Suprapubic skin (tissue), 4 donors: ENCODE data around the gene CMYA5. TPM values are rescaled to one million over a fixed set of nuclear protein-coding genes. Genes with fewer than 3 reads are reported as not detected.

Experiments used
- DNase-seq, 2 donors: peaks; one replicate each; pipeline ENCODE4 v3.0.0-alpha.2; 2019; ENCODE audit warnings: low spot score in 2 of 2
- H3K27ac ChIP-seq: fragments of 200-600 bp; sonication (generic); one replicate; pipeline ENCODE4 v1.5.1; 2019
- H3K27me3 ChIP-seq: fragments of 200-600 bp; sonication (generic); one replicate; pipeline ENCODE4 v1.5.1; 2019
- H3K36me3 ChIP-seq: fragments of 200-600 bp; sonication (generic); one replicate; pipeline ENCODE4 v1.5.1; 2019
- H3K4me1 ChIP-seq: fragments of 200-600 bp; sonication (generic); one replicate; pipeline ENCODE4 v1.5.1; 2019
- H3K4me3 ChIP-seq: fragments of 200-600 bp; sonication (generic); one replicate; pipeline ENCODE4 v1.5.1; 2019; ENCODE audit warnings: mild to moderate bottlenecking
- H3K9me3 ChIP-seq: fragments of 200-600 bp; sonication (generic); one replicate; pipeline ENCODE4 v1.5.1; 2019
- EP300 ChIP-seq: sonication (generic); formaldehyde crosslinking; IDR thresholded peaks from one replicate; pipeline ENCODE4 v1.6.1; 2017; ENCODE audit warnings: antibody characterized with exemption
- POLR2A ChIP-seq, 2 donors: fragments of 450-650 bp; IDR thresholded peaks; one replicate each; pipeline ENCODE4 v1.6.1; 2017; ENCODE audit warnings: antibody characterized with exemption in 2 of 2, mild to moderate bottlenecking in 2 of 2, moderate library complexity in 2 of 2
- POLR2AphosphoS5 ChIP-seq, 3 donors: sonication (generic); formaldehyde crosslinking; IDR thresholded peaks; one replicate each; pipeline ENCODE4 v1.6.1; 2017; ENCODE audit warnings: antibody characterized with exemption in 3 of 3
- WGBS: methylation state at CpG from one replicate; pipeline ENCODE4 v1.1.5; 2018; 5-methylcytosine and 5-hydroxymethylcytosine counted together
- total RNA-seq, 4 donors: library from RNA; depleted of rRNA; stranded (reverse); fragments of >200 nt; gene quantifications; one replicate each; pipeline ENCODE4 v1.1.0, GENCODE V29; 2016
- TF ChIP-seq, protein P1 (sequence below), 2 donors: fragments of 200-600 bp in 1 of 2; fragments of 450-650 bp in 1 of 2; sonication (generic) in 1 of 2; IDR thresholded peaks; one replicate each; pipeline ENCODE4 v1.5.1; 2016 to 2019; ENCODE audit warnings: antibody characterized with exemption in 2 of 2, mild to moderate bottlenecking in 1 of 2, moderate library complexity in 1 of 2

CMYA5 gene
- total RNA-seq, 4 donors from 2014 or later, result 8.1 to 24.9 (median 10.4) TPM

GRCh38 chr5:79827159-79827629 is 137.6 kb downstream of the CMYA5 start:
- Histone ChIP-seq H3K27ac (no peak overlapping the region), H3K27me3 (no peaks in the 10 kb centered on the region), H3K9me3 (no peaks in the 10 kb centered on the region), H3K4me1 (peaks cover 5% of the 10 kb centered on the region), H3K36me3 (no peaks in the 10 kb centered on the region), H3K4me3 (no peak overlapping the region)
- no peak for DNase-seq
- TF ChIP-seq, protein P1, sequence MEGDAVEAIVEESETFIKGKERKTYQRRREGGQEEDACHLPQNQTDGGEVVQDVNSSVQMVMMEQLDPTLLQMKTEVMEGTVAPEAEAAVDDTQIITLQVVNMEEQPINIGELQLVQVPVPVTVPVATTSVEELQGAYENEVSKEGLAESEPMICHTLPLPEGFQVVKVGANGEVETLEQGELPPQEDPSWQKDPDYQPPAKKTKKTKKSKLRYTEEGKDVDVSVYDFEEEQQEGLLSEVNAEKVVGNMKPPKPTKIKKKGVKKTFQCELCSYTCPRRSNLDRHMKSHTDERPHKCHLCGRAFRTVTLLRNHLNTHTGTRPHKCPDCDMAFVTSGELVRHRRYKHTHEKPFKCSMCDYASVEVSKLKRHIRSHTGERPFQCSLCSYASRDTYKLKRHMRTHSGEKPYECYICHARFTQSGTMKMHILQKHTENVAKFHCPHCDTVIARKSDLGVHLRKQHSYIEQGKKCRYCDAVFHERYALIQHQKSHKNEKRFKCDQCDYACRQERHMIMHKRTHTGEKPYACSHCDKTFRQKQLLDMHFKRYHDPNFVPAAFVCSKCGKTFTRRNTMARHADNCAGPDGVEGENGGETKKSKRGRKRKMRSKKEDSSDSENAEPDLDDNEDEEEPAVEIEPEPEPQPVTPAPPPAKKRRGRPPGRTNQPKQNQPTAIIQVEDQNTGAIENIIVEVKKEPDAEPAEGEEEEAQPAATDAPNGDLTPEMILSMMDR (IDR thresholded peaks at IDR 0.05), result no peak
- TF ChIP-seq POLR2AphosphoS5 (IDR thresholded peaks at IDR 0.05) (no peak), EP300 (no peak), POLR2A (IDR thresholded peaks at IDR 0.05) (no peak)
- 89% methylated on average over 2 of the region's 2 CpGs for WGBS

DNA sequence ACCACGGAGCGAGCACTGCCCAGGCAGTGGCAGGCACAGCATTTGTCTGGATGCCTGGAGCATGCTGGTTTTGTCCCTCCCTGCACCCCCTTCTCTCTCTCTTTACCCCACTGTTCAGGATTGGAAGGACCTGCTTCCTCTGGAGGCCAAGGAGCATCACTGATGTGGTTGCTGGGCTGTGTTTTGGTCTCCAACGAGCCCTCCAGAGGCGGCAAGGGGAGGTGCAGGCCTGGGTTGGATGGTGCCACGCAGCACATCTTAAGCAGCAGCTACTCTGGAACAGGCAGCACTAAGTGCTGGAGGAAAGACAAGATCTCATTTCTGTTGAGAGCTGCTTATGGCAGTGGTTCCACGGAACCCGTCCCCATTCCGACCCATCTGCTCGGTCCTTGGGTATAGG is 139.6 kb downstream of the CMYA5 start:
- DNase-seq, result no peak
- no peaks in the 10 kb centered on the region for H3K27me3 ChIP-seq
- H3K9me3 ChIP-seq, result no peaks in the 10 kb centered on the region
- peaks cover 5% of the 10 kb centered on the region for H3K4me1 ChIP-seq
- TF ChIP-seq EP300 (no peak), POLR2AphosphoS5 (IDR thresholded peaks at IDR 0.05) (no peak), POLR2A (IDR thresholded peaks at IDR 0.05) (no peak)
- TF ChIP-seq, protein P1 (IDR thresholded peaks at IDR 0.05), result no peak
- H3K36me3 ChIP-seq, result no peaks in the 10 kb centered on the region
- no peak overlapping the region for H3K27ac ChIP-seq
- no peak overlapping the region for H3K4me3 ChIP-seq
- WGBS, result 83% methylated on average over 5 of the region's 9 CpGs

DNA sequence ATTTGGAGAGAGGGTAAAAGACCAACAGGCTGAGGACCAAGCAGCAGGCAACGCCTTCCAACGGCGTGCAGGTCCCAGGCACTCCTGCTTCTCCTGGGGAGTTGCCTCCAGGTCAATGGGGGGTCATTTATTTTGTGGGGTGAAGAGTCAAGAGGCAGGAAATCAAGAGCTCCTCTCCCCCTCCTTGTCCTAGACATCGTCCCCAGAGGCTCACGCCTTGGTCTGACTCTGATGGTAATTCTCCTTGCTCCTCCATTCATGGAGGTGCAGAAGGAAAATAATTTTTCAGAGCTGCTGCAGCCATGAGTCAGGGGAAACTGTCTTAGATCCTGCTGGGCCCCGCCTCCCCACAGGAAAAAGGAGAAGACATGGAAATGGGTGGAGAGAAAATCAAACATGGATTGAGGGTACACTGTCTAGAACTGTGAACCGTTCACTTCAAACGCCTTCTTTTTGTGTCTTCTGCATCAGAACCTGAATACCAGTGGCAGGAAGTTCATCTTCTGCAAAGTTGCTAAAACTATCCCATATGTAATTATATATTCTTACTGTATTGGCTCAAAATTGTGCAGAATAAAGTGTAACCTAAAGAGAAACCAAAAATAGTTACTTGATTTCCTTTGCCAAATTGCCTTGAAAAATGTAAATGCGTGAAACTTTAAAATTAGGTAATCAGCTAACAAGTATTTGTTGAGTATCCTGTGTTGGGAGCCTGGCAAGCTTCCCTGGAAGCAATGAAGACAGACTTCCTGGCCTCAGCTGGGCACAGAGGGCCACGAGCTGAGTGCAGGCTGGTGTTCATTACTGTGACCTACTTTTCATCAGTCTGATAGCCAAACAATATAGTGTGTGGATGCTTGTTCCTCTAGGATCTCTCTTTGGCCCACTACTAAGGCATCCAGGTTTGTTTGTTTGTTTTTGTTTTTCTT is 142.0 kb downstream of the CMYA5 start:
- peaks cover 5% of the 10 kb centered on the region for H3K4me1 ChIP-seq
- H3K36me3 ChIP-seq, result no peaks in the 10 kb centered on the region
- no peaks in the 10 kb centered on the region for H3K27me3 ChIP-seq
- 60% methylated on average over 10 of the region's 10 CpGs for WGBS
- DNase-seq, result no peak
- H3K27ac ChIP-seq, result no peak overlapping the region
- no peaks in the 10 kb centered on the region for H3K9me3 ChIP-seq
- no peak overlapping the region for H3K4me3 ChIP-seq
- TF ChIP-seq EP300 (no peak), POLR2AphosphoS5 (IDR thresholded peaks at IDR 0.05) (no peak), POLR2A (IDR thresholded peaks at IDR 0.05) (no peak)
- TF ChIP-seq, protein P1 (IDR thresholded peaks at IDR 0.05), result no peak

- Histone ChIP-seq H3K27me3 (no peaks in the 10 kb centered on the region), H3K4me1 (peaks cover 5% of the 10 kb centered on the region), H3K27ac (no peak overlapping the region), H3K4me3 (no peak overlapping the region), H3K9me3 (no peaks in the 10 kb centered on the region), H3K36me3 (no peaks in the 10 kb centered on the region)
- 88% methylated on average over 4 of the region's 4 CpGs for WGBS
- no peak for DNase-seq
- TF ChIP-seq EP300 (no peak), POLR2A (IDR thresholded peaks at IDR 0.05) (no peak), POLR2AphosphoS5 (IDR thresholded peaks at IDR 0.05) (no peak)
- TF ChIP-seq, protein P1 (IDR thresholded peaks at IDR 0.05), result no peak
These were observed 143.3 kb downstream of the CMYA5 start for GRCh38 chr5:79832911-79833310.

DNA sequence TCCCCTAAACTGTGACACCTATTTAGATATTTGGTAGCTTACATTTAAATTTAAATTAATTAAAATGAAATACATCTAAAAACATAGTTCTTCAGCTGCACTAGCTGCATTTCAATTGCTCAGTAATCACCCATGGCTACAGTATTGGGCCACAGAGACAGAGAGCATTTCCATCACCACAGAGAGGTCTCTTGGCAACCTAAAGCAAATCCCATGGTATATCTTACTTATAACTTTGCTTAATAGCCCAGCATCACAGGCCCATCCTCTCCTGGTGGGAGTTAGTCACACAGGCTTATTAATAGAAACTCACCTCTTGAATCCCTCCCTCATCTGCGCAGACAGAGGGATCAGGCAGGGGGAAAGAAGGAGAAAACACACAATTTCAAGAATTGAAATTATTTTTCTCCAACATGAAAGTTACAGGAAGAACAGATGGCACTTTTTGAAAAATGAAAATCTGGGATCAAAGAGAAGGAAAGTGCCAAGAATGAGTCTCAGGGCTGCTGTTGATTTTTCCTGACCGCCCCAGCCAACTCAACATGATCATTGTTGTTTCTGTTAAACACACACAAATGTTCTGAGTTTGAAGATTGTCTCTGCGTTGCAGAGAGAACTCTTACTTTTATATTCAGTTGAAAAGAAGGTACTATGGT is 144.6 kb downstream of the CMYA5 start:
- H3K27ac ChIP-seq, result no peak overlapping the region
- peaks cover 10% of the 10 kb centered on the region for H3K4me1 ChIP-seq
- no peak for TF ChIP-seq POLR2AphosphoS5 (IDR thresholded peaks at IDR 0.05)
- no peak for TF ChIP-seq EP300
- TF ChIP-seq, protein P1 (IDR thresholded peaks at IDR 0.05), result no peak
- TF ChIP-seq POLR2A (IDR thresholded peaks at IDR 0.05), result no peak
- DNase-seq, result peak in 1 of 2 donors; percentile 24
- 66% methylated on average over 3 of the region's 3 CpGs for WGBS
- no peaks in the 10 kb centered on the region for H3K27me3 ChIP-seq
- H3K4me3 ChIP-seq, result no peak overlapping the region
- H3K9me3 ChIP-seq, result no peaks in the 10 kb centered on the region
- no peaks in the 10 kb centered on the region for H3K36me3 ChIP-seq
